ENCODE data around the gene ABCD1.

ABCD1 gene

GRCh38 chrX:153685156-153685536 is 39.5 kb upstream of the ABCD1 start:
- peaks cover 12 to 17% of the 10 kb centered on the region in 2 experiments for H3K4me1 ChIP-seq (ENCODE audit: control insufficient read depth in 1 of 2, insufficient read depth in 2 of 2, low read length in 2 of 2)
- H3K18ac ChIP-seq (ENCODE audit: low read length), result no peak overlapping the region
- WGBS (ENCODE audit: extremely low coverage, insufficient coverage, insufficient read length), result no CpG with 5 or more reads among the region's 21 CpGs
- no peak overlapping the region for H2BK120ac ChIP-seq (ENCODE audit: insufficient read depth, low read length, poor library complexity)
- DNase-seq, result no peak
- H3K27me3 ChIP-seq (ENCODE audit: insufficient read depth, low read length), result no peaks in the 10 kb centered on the region
- H3K9me3 ChIP-seq (ENCODE audit: insufficient read depth, low read depth, low read length), result peaks cover 2% of the 10 kb centered on the region
- H4K12ac ChIP-seq (ENCODE audit: low read depth, low read length), result no peak overlapping the region
- no peak overlapping the region for H2BK12ac ChIP-seq (ENCODE audit: low read length)
- no peak overlapping the region for H2AK5ac ChIP-seq (ENCODE audit: low read length)
- H3K14ac ChIP-seq (ENCODE audit: low read length), result no peak overlapping the region
- no peak overlapping the region for H3K23ac ChIP-seq (ENCODE audit: low read length)
- peak overlapping the region; percentile 36 for H3K4me2 ChIP-seq (ENCODE audit: low read length)
- H3K4ac ChIP-seq (ENCODE audit: low read depth, low read length), result no peak overlapping the region
- no peaks in the 10 kb centered on the region for H3K79me2 ChIP-seq (ENCODE audit: control insufficient read depth, insufficient read depth, low read length, poor library complexity)
- no peak overlapping the region for H4K91ac ChIP-seq (ENCODE audit: low read depth, low read length)
- no peaks in the 10 kb centered on the region for H3K36me3 ChIP-seq (ENCODE audit: control insufficient read depth in 1 of 2, insufficient read depth in 2 of 2, low read length in 2 of 2)
- peak overlapping the region; percentile 4 for H4K8ac ChIP-seq (ENCODE audit: low read depth, low read length)
- H2AFZ ChIP-seq (ENCODE audit: insufficient read depth, low read length, poor library complexity), result no peak overlapping the region
- no peak overlapping the region for H3K4me3 ChIP-seq (ENCODE audit: low read depth, low read length)
- no peak overlapping the region for H3K9ac ChIP-seq (ENCODE audit: low read length)
- H3K27ac ChIP-seq (ENCODE audit: low read depth, low read length), result no peak overlapping the region
- H3K79me1 ChIP-seq (ENCODE audit: low read length), result peaks cover 3% of the 10 kb centered on the region
- H2BK5ac ChIP-seq (ENCODE audit: low read depth, low read length, poor library complexity), result no peak overlapping the region

- Histone ChIP-seq H4K8ac (ENCODE audit: low read depth, low read length) (no peak overlapping the region), H3K9me3 (ENCODE audit: insufficient read depth, low read depth, low read length) (peaks cover 2% of the 10 kb centered on the region), H3K79me1 (ENCODE audit: low read length) (peaks cover 3% of the 10 kb centered on the region), H3K9ac (ENCODE audit: low read length) (no peak overlapping the region), H3K27ac (ENCODE audit: low read depth, low read length) (no peak overlapping the region), H3K36me3 (ENCODE audit: control insufficient read depth in 1 of 2, insufficient read depth in 2 of 2, low read length in 2 of 2) (no peaks in the 10 kb centered on the region), H3K18ac (ENCODE audit: low read length) (no peak overlapping the region), H3K14ac (ENCODE audit: low read length) (peak overlapping the region; percentile 33), H2AK5ac (ENCODE audit: low read length) (peak overlapping the region; percentile 39), H2BK12ac (ENCODE audit: low read length) (peak overlapping the region; percentile 53), H3K27me3 (ENCODE audit: insufficient read depth, low read length) (no peaks in the 10 kb centered on the region), H3K23ac (ENCODE audit: low read length) (no peak overlapping the region), H3K4me2 (ENCODE audit: low read length) (no peak overlapping the region), H2BK120ac (ENCODE audit: insufficient read depth, low read length, poor library complexity) (no peak overlapping the region), H3K4ac (ENCODE audit: low read depth, low read length) (no peak overlapping the region), H3K79me2 (ENCODE audit: control insufficient read depth, insufficient read depth, low read length, poor library complexity) (no peaks in the 10 kb centered on the region), H2AFZ (ENCODE audit: insufficient read depth, low read length, poor library complexity) (no peak overlapping the region), H3K4me3 (ENCODE audit: low read depth, low read length) (no peak overlapping the region), H3K4me1 (ENCODE audit: control insufficient read depth in 1 of 2, insufficient read depth in 2 of 2, low read length in 2 of 2) (peaks cover 12 to 17% of the 10 kb centered on the region in 2 experiments), H4K12ac (ENCODE audit: low read depth, low read length) (no peak overlapping the region), H2BK5ac (ENCODE audit: low read depth, low read length, poor library complexity) (no peak overlapping the region), H4K91ac (ENCODE audit: low read depth, low read length) (peak overlapping the region; percentile 21)
- no peak for DNase-seq
- no CpG with 5 or more reads among the region's 24 CpGs for WGBS (ENCODE audit: extremely low coverage, insufficient coverage, insufficient read length)
These were observed 38.6 kb upstream of the ABCD1 start for GRCh38 chrX:153685751-153686696.

DNA sequence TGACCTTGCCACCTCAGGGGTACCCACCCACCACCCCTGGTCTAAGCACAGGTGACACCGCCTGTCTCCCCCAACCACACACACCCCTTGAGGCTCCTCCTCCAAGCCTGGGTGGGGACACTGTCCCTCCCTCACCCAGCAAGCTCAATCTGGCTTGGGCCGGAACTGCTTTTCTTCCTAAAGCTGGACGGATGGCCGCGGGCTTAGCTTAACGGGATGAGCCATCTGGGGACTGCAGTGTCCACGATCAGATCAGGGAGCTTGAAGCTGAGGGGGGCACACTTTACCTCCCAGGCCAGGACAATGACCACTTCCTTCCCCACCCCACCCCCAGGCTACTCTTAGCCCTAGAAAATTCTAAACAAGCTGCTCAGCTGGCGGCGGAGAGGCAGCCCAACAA is 37.9 kb upstream of the ABCD1 start:
- no peak overlapping the region for H2BK120ac ChIP-seq (ENCODE audit: insufficient read depth, low read length, poor library complexity)
- no peak overlapping the region for H3K23ac ChIP-seq (ENCODE audit: low read length)
- no peak overlapping the region for H3K4ac ChIP-seq (ENCODE audit: low read depth, low read length)
- no peak overlapping the region for H4K12ac ChIP-seq (ENCODE audit: low read depth, low read length)
- H3K27ac ChIP-seq (ENCODE audit: low read depth, low read length), result no peak overlapping the region
- no peak overlapping the region for H2AK5ac ChIP-seq (ENCODE audit: low read length)
- no CpG with 5 or more reads among the region's 9 CpGs for WGBS (ENCODE audit: extremely low coverage, insufficient coverage, insufficient read length)
- H2BK12ac ChIP-seq (ENCODE audit: low read length), result no peak overlapping the region
- H3K79me1 ChIP-seq (ENCODE audit: low read length), result peaks cover 3% of the 10 kb centered on the region
- peaks cover 12 to 17% of the 10 kb centered on the region in 2 experiments for H3K4me1 ChIP-seq (ENCODE audit: control insufficient read depth in 1 of 2, insufficient read depth in 2 of 2, low read length in 2 of 2)
- no peak overlapping the region for H3K18ac ChIP-seq (ENCODE audit: low read length)
- no peaks in the 10 kb centered on the region for H3K27me3 ChIP-seq (ENCODE audit: insufficient read depth, low read length)
- DNase-seq, result no peak
- no peak overlapping the region for H4K91ac ChIP-seq (ENCODE audit: low read depth, low read length)
- H3K79me2 ChIP-seq (ENCODE audit: control insufficient read depth, insufficient read depth, low read length, poor library complexity), result no peaks in the 10 kb centered on the region
- no peak overlapping the region for H2AFZ ChIP-seq (ENCODE audit: insufficient read depth, low read length, poor library complexity)
- no peak overlapping the region for H3K4me2 ChIP-seq (ENCODE audit: low read length)
- no peak overlapping the region for H3K4me3 ChIP-seq (ENCODE audit: low read depth, low read length)
- H2BK5ac ChIP-seq (ENCODE audit: low read depth, low read length, poor library complexity), result no peak overlapping the region
- H3K9me3 ChIP-seq (ENCODE audit: insufficient read depth, low read depth, low read length), result peaks cover 2% of the 10 kb centered on the region
- no peak overlapping the region for H3K9ac ChIP-seq (ENCODE audit: low read length)
- H3K36me3 ChIP-seq (ENCODE audit: control insufficient read depth in 1 of 2, insufficient read depth in 2 of 2, low read length in 2 of 2), result peaks cover 0 to 3% of the 10 kb centered on the region in 2 experiments
- peak overlapping the region; percentile 1 for H4K8ac ChIP-seq (ENCODE audit: low read depth, low read length)
- no peak overlapping the region for H3K14ac ChIP-seq (ENCODE audit: low read length)

DNA sequence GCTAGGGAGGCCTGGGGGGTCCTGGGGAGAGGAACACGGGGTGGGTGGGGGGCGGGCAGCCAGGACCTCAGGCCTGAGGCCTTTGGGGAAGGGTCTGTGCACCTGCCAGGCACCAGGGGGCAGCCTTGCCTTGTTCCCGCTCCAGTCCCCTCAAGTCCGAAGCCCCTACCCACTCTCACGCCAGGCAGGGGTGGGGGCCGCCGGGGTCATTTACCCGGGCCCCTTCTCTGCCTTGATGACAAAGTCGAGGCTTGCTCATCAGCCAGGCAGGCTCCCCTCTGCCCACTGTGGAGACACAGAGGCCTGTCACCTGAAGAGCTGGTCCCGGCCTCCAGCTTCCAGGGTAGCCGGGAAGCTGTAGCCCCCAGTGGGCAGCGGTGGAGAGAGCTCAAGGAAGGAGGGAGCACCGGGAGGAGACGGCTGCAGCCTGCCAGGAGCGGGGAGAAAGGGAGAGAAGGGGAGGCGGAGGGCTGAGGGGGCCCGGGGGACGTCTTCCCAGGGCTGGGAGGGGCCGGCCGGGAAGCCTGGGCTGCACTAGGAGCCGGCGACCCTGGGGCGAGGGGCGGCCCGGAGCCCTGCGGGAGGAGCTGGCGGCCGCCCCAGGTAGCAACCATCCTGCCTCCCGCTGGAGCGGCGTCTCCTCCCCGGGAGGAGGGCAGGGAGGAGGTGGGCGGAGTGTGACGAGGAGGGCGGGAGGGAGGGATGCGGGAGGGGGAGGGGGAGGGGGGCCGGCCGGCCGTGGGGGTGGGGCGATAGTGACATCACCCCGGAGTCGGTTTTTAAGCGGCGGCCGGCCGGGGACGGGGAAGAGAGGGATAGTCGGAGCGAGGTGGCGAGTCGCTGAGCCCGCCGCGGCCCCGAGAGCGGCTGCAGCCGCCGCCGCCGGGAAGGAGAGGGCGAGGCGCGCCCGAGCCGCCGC is 37.3 kb upstream of the ABCD1 start, which contains the start of gene SLC6A8:
TSS of gene SLC6A8 (plus strand) at position 806 of the 919 bp plus-strand sequence. CDS start 649 bp downstream, outside the sequence.
- Histone ChIP-seq H3K14ac (ENCODE audit: low read length) (no peak within 1 kb of the TSS), H3K79me1 (ENCODE audit: low read length) (peaks cover 3% of the 10 kb centered on the region), H3K4me3 (ENCODE audit: low read depth, low read length) (peak within 1 kb of the TSS; percentile 68), H3K36me3 (ENCODE audit: control insufficient read depth in 1 of 2, insufficient read depth in 2 of 2, low read length in 2 of 2) (peaks cover 0 to 3% of the 10 kb centered on the region in 2 experiments), H3K27ac (ENCODE audit: low read depth, low read length) (peak within 1 kb of the TSS; percentile 53), H3K79me2 (ENCODE audit: control insufficient read depth, insufficient read depth, low read length, poor library complexity) (no peaks in the 10 kb centered on the region), H3K4ac (ENCODE audit: low read depth, low read length) (no peak within 1 kb of the TSS), H2BK12ac (ENCODE audit: low read length) (peak within 1 kb of the TSS; percentile 64), H2BK5ac (ENCODE audit: low read depth, low read length, poor library complexity) (peak within 1 kb of the TSS; percentile 56), H3K4me2 (ENCODE audit: low read length) (peak within 1 kb of the TSS; percentile 67), H4K91ac (ENCODE audit: low read depth, low read length) (peak within 1 kb of the TSS; percentile 83), H2BK120ac (ENCODE audit: insufficient read depth, low read length, poor library complexity) (peak within 1 kb of the TSS; percentile 60), H4K12ac (ENCODE audit: low read depth, low read length) (no peak within 1 kb of the TSS), H2AK5ac (ENCODE audit: low read length) (no peak within 1 kb of the TSS), H3K9ac (ENCODE audit: low read length) (no peak within 1 kb of the TSS), H3K18ac (ENCODE audit: low read length) (peak within 1 kb of the TSS; percentile 59), H3K9me3 (ENCODE audit: insufficient read depth, low read depth, low read length) (peaks cover 2% of the 10 kb centered on the region), H3K23ac (ENCODE audit: low read length) (no peak within 1 kb of the TSS), H2AFZ (ENCODE audit: insufficient read depth, low read length, poor library complexity) (peak within 1 kb of the TSS; percentile 83), H4K8ac (ENCODE audit: low read depth, low read length) (peak within 1 kb of the TSS; percentile 64), H3K4me1 (ENCODE audit: control insufficient read depth in 1 of 2, insufficient read depth in 2 of 2, low read length in 2 of 2) (peaks cover 12 to 17% of the 10 kb centered on the region in 2 experiments), H3K27me3 (ENCODE audit: insufficient read depth, low read length) (no peaks in the 10 kb centered on the region)
- DNase-seq, result peak; percentile 59 to 70
- no CpG with 5 or more reads among the region's 66 CpGs for WGBS (ENCODE audit: extremely low coverage, insufficient coverage, insufficient read length)

Measured in trophoblast cell (in vitro differentiated cells and primary cell).